Fibroblast of lung (primary cell): ENCODE data around the gene MAST2. TPM values are rescaled to one million over a fixed set of nuclear protein-coding genes. Genes with fewer than 3 reads are reported as not detected.

Experiments
- DNase-seq, 2 donors: peaks; one replicate each; pipeline versions ENCODE4 v3.0.0 to v3.0.0-alpha.2; 2010; ENCODE audit warnings: low read depth in 2 of 2
- H2AFZ ChIP-seq: 2 replicates; pipeline ENCODE4 v1.5.1; 2012; ENCODE audit warnings: low read length, control low read depth, inconsistent platforms
- H3K27ac ChIP-seq: 2 replicates; pipeline ENCODE4 v1.5.1; 2011; ENCODE audit warnings: low read length, control low read depth; ENCODE audit not compliant: insufficient read depth
- H3K27me3 ChIP-seq: 2 replicates; pipeline ENCODE4 v1.5.1; 2011; ENCODE audit warnings: mild to moderate bottlenecking, low read length; ENCODE audit not compliant: control insufficient read depth, insufficient read depth
- H3K36me3 ChIP-seq: 2 replicates; pipeline ENCODE4 v1.5.1; 2011; ENCODE audit warnings: low read length; ENCODE audit not compliant: control insufficient read depth, insufficient read depth
- H3K4me1 ChIP-seq: 2 replicates; pipeline ENCODE4 v1.5.1; 2011; ENCODE audit warnings: low read length; ENCODE audit not compliant: control insufficient read depth, insufficient read depth; ENCODE audit errors: extremely low read depth
- H3K4me2 ChIP-seq: 2 replicates; pipeline ENCODE4 v1.5.1; 2011; ENCODE audit warnings: low read length, control low read depth; ENCODE audit not compliant: insufficient read depth; ENCODE audit errors: extremely low read depth
- H3K4me3 ChIP-seq, 4 experiments: fragments of 200-600 bp in 1 of 4; sonication (generic) in 1 of 4; replicated peaks in 1 of 4; 2 replicates each; pipeline ENCODE4 v1.5.1; 2011 to 2016; ENCODE audit warnings: low read length in 4 of 4, low read depth in 3 of 4, mild to moderate bottlenecking in 3 of 4, control low read depth in 2 of 4, inconsistent platforms in 1 of 4, mixed read lengths in 1 of 4; ENCODE audit not compliant: insufficient read depth in 1 of 4; ENCODE audit errors: control extremely low read depth in 1 of 4
- H3K79me2 ChIP-seq: 2 replicates; pipeline ENCODE4 v1.5.1; 2012; ENCODE audit warnings: mild to moderate bottlenecking, low read length, inconsistent platforms; ENCODE audit not compliant: control insufficient read depth, insufficient read depth
- H3K9ac ChIP-seq: 2 replicates; pipeline ENCODE4 v1.5.1; 2011; ENCODE audit warnings: mild to moderate bottlenecking, low read length, control low read depth; ENCODE audit not compliant: insufficient read depth
- H3K9me3 ChIP-seq: 2 replicates; pipeline ENCODE4 v1.5.1; 2012; ENCODE audit warnings: low read depth, low read length; ENCODE audit not compliant: control insufficient read depth, insufficient read depth
- H4K20me1 ChIP-seq: 2 replicates; pipeline ENCODE4 v1.5.1; 2011; ENCODE audit warnings: low read length; ENCODE audit not compliant: control insufficient read depth, insufficient read depth; ENCODE audit errors: extremely low read depth
- EZH2 ChIP-seq: IDR thresholded peaks from 2 replicates; pipeline ENCODE4 v1.5.1; 2012; ENCODE audit warnings: low read length, control low read depth, mild to moderate bottlenecking; ENCODE audit errors: missing control alignments
- polyA plus RNA-seq, 2 donors: library from polyadenylated mRNA; depleted of rRNA in 1 of 2; stranded (reverse) in 1 of 2; unstranded in 1 of 2; fragments of >200 nt; gene quantifications; 2 replicates each; pipeline ENCODE4 v1.2.1, GENCODE V29; 2011 to 2012; ENCODE audit warnings: missing spikeins in 1 of 2
- total RNA-seq: library from RNA; depleted of rRNA; stranded (reverse); fragments of >200 nt; gene quantifications from 2 replicates; pipeline ENCODE4 v1.2.1, GENCODE V29; 2014
- TF ChIP-seq, protein P1 (sequence below), 2 donors: IDR thresholded peaks in 1 of 2; conservative IDR thresholded peaks in 1 of 2; 1 replicate in 1 of 2; 2 replicates in 1 of 2; pipeline ENCODE4 v1.5.1; 2011 to 2012; ENCODE audit warnings: low read length in 2 of 2, control low read depth in 1 of 2, inconsistent platforms in 1 of 2, low read depth in 1 of 2, mild to moderate bottlenecking in 1 of 2

Gene MAST2
- total and polyA plus RNA-seq, 2 donors (not counting 1 experiment from before 2014, with no cell fraction given): 17.5 to 24.9 TPM

DNA sequence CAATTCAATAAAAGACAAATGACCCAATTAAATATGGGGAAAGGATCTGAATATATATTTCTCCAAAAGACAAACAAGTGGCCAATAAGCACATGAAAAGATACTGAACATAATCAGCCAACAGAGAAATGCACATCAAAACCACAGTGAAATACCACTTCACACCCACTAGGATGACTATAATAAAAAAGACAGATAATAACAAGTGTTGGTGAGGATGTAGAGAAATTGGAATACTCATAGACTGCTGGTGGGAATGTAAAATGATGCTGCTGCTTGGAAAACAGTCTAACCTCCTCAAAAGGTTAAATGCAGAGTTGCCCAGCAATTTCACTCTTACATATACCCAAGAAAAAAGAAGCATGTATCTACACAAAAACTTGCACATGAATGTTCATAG is 280.2 kb downstream of the MAST2 start:
- H2AFZ ChIP-seq: no peak overlapping the region
- H3K4me1 ChIP-seq: no peaks in the 10 kb centered on the region
- H4K20me1 ChIP-seq: no peaks in the 10 kb centered on the region
- no peak for TF ChIP-seq EZH2
- TF ChIP-seq, protein P1, sequence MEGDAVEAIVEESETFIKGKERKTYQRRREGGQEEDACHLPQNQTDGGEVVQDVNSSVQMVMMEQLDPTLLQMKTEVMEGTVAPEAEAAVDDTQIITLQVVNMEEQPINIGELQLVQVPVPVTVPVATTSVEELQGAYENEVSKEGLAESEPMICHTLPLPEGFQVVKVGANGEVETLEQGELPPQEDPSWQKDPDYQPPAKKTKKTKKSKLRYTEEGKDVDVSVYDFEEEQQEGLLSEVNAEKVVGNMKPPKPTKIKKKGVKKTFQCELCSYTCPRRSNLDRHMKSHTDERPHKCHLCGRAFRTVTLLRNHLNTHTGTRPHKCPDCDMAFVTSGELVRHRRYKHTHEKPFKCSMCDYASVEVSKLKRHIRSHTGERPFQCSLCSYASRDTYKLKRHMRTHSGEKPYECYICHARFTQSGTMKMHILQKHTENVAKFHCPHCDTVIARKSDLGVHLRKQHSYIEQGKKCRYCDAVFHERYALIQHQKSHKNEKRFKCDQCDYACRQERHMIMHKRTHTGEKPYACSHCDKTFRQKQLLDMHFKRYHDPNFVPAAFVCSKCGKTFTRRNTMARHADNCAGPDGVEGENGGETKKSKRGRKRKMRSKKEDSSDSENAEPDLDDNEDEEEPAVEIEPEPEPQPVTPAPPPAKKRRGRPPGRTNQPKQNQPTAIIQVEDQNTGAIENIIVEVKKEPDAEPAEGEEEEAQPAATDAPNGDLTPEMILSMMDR (conservative IDR thresholded peaks at IDR 0.05 in 1 of 2, IDR thresholded peaks at IDR 0.05 in 1 of 2; ENCODE audit: low read depth in 1 of 2, low read length in 2 of 2): no peak
- H3K9ac ChIP-seq: no peak overlapping the region
- H3K79me2 ChIP-seq: no peaks in the 10 kb centered on the region
- no peak overlapping the region for H3K4me2 ChIP-seq
- H3K36me3 ChIP-seq: no peaks in the 10 kb centered on the region
- H3K4me3 ChIP-seq: no peak overlapping the region
- no peak for DNase-seq
- no peaks in the 10 kb centered on the region for H3K27me3 ChIP-seq
- no peak overlapping the region for H3K27ac ChIP-seq
- no peaks in the 10 kb centered on the region for H3K9me3 ChIP-seq

DNA sequence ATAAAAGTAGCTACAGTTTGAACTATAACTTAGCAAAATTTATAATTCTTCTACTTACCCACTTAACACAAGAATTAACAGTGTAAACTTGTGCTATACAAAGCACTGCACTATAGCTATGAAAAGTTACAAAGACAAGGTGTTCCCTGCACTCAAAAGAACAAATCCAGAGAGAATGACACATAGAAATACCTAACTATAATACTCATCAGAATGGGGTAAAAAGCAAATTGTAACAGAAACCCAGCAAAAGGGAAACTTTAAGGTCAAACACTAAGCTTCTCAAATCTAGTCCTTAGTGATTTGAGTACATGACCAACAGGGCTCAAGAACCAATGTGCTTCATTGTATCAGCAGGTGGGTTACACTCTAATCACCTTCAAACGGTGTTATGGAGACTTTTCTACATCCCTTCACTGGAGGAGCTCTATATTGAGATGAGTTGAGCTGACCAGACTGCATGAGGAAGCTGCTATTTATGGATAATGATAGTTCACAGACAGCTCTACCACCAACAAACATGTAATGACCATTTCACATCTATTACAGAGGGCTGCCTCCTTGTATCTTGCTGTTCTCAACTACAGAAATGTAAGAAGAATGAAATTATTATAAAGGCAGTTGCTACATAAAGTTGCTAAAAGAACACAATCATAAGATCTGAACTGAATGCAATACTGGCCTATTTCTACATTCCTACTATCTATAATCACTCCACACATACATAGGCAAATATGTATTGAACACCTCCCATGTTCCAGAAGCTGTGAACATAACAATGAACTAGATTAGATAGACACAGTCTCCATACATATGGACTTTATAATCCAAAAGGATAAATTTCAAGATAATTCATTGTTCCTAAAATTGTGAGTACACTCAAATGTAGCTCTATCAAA is 281.4 kb downstream of the MAST2 start:
- no peak overlapping the region for H2AFZ ChIP-seq
- H3K9me3 ChIP-seq: no peaks in the 10 kb centered on the region
- TF ChIP-seq EZH2: no peak
- TF ChIP-seq, protein P1 (conservative IDR thresholded peaks at IDR 0.05 in 1 of 2, IDR thresholded peaks at IDR 0.05 in 1 of 2; ENCODE audit: low read depth in 1 of 2, low read length in 2 of 2): no peak
- no peak overlapping the region for H3K9ac ChIP-seq
- no peak overlapping the region for H3K4me3 ChIP-seq
- no peaks in the 10 kb centered on the region for H3K36me3 ChIP-seq
- H3K79me2 ChIP-seq: no peaks in the 10 kb centered on the region
- no peaks in the 10 kb centered on the region for H4K20me1 ChIP-seq
- no peak overlapping the region for H3K27ac ChIP-seq
- H3K4me2 ChIP-seq: no peak overlapping the region
- no peaks in the 10 kb centered on the region for H3K4me1 ChIP-seq
- no peaks in the 10 kb centered on the region for H3K27me3 ChIP-seq
- DNase-seq: peak; percentile 43 to 55

Other genes starting within 250 kb of the MAST2 start
- 30.9 and 37.2 TPM in 2 replicates for gene NASP, start 219.6 kb upstream of the MAST2 start, total RNA-seq
- 54.1 and 86.1 TPM in 2 replicates for gene NASP, start 219.6 kb upstream of the MAST2 start, polyA plus RNA-seq
- gene CCDC17, start 179.6 kb upstream of the MAST2 start, total RNA-seq: 0.51 and 0.99 TPM in 2 replicates
- gene CCDC17, start 179.6 kb upstream of the MAST2 start, polyA plus RNA-seq: 0.05 and 0.09 TPM in 2 replicates
- 77.8 and 104 TPM in 2 replicates for gene GPBP1L1, start 117.1 kb upstream of the MAST2 start, total RNA-seq
- 61.7 and 77.2 TPM in 2 replicates for gene GPBP1L1, start 117.1 kb upstream of the MAST2 start, polyA plus RNA-seq
- 9.5 and 10.2 TPM in 2 replicates for gene TMEM69, start 115.4 kb upstream of the MAST2 start, total RNA-seq
- gene TMEM69, start 115.4 kb upstream of the MAST2 start, polyA plus RNA-seq: 42.6 and 54.3 TPM in 2 replicates
- gene IPP, start 53.0 kb upstream of the MAST2 start, total RNA-seq: 10.3 and 15.2 TPM in 2 replicates
- 9.9 and 11.0 TPM in 2 replicates for gene IPP, start 53.0 kb upstream of the MAST2 start, polyA plus RNA-seq